Measurements from ENCODE around the gene PC. TPM values are rescaled to one million over a fixed set of nuclear protein-coding genes. Genes with fewer than 3 reads are reported as not detected.
A peak's percentile ranks its signal among the peaks of the same experiment; 100 is the strongest.

Gene PC
- polyA plus RNA-seq, 10 donors, result 12.3 to 21.2 (median 16.0) TPM

GRCh38 chr11:66857234-66857926 lies 100.8 kb downstream of the PC start:
- DNase-seq, result peak in 1 of 3 donors; percentile 39

- DNase-seq, result peak in 1 of 3 donors; percentile 36
Observed at GRCh38 chr11:66856496-66857233, 101.5 kb downstream of the PC start, which contains the start of gene LRFN4. Gene LRFN4 (plus strand): TSS chr11:66857064. CDS start chr11:66857745, 681 bp downstream.

GRCh38 chr11:66855574-66856495 lies 102.3 kb downstream of the PC start:
- DNase-seq, result peak; percentile 93 to 95 (median 93)

GRCh38 chr11:66854729-66855211 lies 103.4 kb downstream of the PC start:
- no peak for DNase-seq

- no peak for DNase-seq
Observed at GRCh38 chr11:66854231-66854661, 103.9 kb downstream of the PC start.

GRCh38 chr11:66853242-66854229 lies 104.6 kb downstream of the PC start:
- DNase-seq, result no peak

- DNase-seq, result no peak
Observed at GRCh38 chr11:66852466-66853241, 105.5 kb downstream of the PC start.

- no peak for DNase-seq
Observed at GRCh38 chr11:66851698-66852465, 106.3 kb downstream of the PC start.

- DNase-seq, result no peak
Observed at GRCh38 chr11:66851239-66851596, 107.0 kb downstream of the PC start.

GRCh38 chr11:66850588-66851238 lies 107.5 kb downstream of the PC start:
- no peak for DNase-seq

GRCh38 chr11:66850235-66850587 lies 108.0 kb downstream of the PC start:
- DNase-seq, result no peak

GRCh38 chr11:66849501-66850234 lies 108.5 kb downstream of the PC start:
- no peak for DNase-seq

GRCh38 chr11:66848671-66849500 lies 109.3 kb downstream of the PC start:
- no peak for DNase-seq

- DNase-seq, result no peak
Observed at GRCh38 chr11:66847461-66848232, 110.5 kb downstream of the PC start.

- DNase-seq, result no peak
Observed at GRCh38 chr11:66846671-66847091, 111.5 kb downstream of the PC start.

GRCh38 chr11:66845876-66846212 lies 112.3 kb downstream of the PC start:
- DNase-seq, result no peak
